ENCODE data around the gene SCCPDH. TPM values are rescaled to one million over a fixed set of nuclear protein-coding genes. Genes with fewer than 3 reads are reported as not detected.

The SCCPDH gene
- total and polyA plus RNA-seq, 2 of the 13 experiments (the other 11 are each of a cell fraction or from before 2014, with no cell fraction given): 36.7 to 62.3 TPM

GRCh38 chr1:246801241-246802020 is 77.2 kb downstream of the SCCPDH start (continued):
- TF ChIP-seq GATAD2A (CRISPR knock-in tag; IDR thresholded peaks at IDR 0.05): peak; percentile 60
- no peak for TF ChIP-seq ZXDC (CRISPR knock-in tag; IDR thresholded peaks at IDR 0.05)
- no peak for TF ChIP-seq BRCA1 (CRISPR knock-in tag; IDR thresholded peaks at IDR 0.05)
- peak in 1 of 2 experiments; percentile 55; a peak in 1 of 4 replicates for TF ChIP-seq EP300 (IDR thresholded peaks at IDR 0.05; ENCODE audit: low read depth in 2 of 2, low read length in 2 of 2)
- no peak for TF ChIP-seq EP300 (CRISPR knock-in tag; IDR thresholded peaks at IDR 0.05; ENCODE audit: borderline replicate concordance)
- TF ChIP-seq RXRB (CRISPR knock-in tag; IDR thresholded peaks at IDR 0.05; ENCODE audit: borderline replicate concordance): 0 out of 2 replicates have a peak, but pooled peaks have one; percentile 16
- TF ChIP-seq, protein P1, sequence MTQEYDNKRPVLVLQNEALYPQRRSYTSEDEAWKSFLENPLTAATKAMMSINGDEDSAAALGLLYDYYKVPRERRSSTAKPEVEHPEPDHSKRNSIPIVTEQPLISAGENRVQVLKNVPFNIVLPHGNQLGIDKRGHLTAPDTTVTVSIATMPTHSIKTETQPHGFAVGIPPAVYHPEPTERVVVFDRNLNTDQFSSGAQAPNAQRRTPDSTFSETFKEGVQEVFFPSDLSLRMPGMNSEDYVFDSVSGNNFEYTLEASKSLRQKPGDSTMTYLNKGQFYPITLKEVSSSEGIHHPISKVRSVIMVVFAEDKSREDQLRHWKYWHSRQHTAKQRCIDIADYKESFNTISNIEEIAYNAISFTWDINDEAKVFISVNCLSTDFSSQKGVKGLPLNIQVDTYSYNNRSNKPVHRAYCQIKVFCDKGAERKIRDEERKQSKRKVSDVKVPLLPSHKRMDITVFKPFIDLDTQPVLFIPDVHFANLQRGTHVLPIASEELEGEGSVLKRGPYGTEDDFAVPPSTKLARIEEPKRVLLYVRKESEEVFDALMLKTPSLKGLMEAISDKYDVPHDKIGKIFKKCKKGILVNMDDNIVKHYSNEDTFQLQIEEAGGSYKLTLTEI (CRISPR knock-in tag; conservative IDR thresholded peaks at IDR 0.05): no peak
- TF ChIP-seq SRSF4 (IDR thresholded peaks at IDR 0.05; ENCODE audit: low read depth, low read length, poor library complexity, severe bottlenecking): no peak
- TF ChIP-seq, protein P2, sequence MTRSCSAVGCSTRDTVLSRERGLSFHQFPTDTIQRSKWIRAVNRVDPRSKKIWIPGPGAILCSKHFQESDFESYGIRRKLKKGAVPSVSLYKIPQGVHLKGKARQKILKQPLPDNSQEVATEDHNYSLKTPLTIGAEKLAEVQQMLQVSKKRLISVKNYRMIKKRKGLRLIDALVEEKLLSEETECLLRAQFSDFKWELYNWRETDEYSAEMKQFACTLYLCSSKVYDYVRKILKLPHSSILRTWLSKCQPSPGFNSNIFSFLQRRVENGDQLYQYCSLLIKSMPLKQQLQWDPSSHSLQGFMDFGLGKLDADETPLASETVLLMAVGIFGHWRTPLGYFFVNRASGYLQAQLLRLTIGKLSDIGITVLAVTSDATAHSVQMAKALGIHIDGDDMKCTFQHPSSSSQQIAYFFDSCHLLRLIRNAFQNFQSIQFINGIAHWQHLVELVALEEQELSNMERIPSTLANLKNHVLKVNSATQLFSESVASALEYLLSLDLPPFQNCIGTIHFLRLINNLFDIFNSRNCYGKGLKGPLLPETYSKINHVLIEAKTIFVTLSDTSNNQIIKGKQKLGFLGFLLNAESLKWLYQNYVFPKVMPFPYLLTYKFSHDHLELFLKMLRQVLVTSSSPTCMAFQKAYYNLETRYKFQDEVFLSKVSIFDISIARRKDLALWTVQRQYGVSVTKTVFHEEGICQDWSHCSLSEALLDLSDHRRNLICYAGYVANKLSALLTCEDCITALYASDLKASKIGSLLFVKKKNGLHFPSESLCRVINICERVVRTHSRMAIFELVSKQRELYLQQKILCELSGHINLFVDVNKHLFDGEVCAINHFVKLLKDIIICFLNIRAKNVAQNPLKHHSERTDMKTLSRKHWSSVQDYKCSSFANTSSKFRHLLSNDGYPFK (CRISPR knock-in tag; IDR thresholded peaks at IDR 0.05; ENCODE audit: borderline replicate concordance): no peak
- TF ChIP-seq TBX2 (CRISPR knock-in tag; IDR thresholded peaks at IDR 0.05; ENCODE audit: borderline replicate concordance): peak; percentile 60; the same call in 1 of the 2 replicates
- TF ChIP-seq, protein P3, sequence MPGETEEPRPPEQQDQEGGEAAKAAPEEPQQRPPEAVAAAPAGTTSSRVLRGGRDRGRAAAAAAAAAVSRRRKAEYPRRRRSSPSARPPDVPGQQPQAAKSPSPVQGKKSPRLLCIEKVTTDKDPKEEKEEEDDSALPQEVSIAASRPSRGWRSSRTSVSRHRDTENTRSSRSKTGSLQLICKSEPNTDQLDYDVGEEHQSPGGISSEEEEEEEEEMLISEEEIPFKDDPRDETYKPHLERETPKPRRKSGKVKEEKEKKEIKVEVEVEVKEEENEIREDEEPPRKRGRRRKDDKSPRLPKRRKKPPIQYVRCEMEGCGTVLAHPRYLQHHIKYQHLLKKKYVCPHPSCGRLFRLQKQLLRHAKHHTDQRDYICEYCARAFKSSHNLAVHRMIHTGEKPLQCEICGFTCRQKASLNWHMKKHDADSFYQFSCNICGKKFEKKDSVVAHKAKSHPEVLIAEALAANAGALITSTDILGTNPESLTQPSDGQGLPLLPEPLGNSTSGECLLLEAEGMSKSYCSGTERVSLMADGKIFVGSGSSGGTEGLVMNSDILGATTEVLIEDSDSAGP (CRISPR knock-in tag; IDR thresholded peaks at IDR 0.05; ENCODE audit: borderline replicate concordance): no peak
- TF ChIP-seq, protein P4, sequence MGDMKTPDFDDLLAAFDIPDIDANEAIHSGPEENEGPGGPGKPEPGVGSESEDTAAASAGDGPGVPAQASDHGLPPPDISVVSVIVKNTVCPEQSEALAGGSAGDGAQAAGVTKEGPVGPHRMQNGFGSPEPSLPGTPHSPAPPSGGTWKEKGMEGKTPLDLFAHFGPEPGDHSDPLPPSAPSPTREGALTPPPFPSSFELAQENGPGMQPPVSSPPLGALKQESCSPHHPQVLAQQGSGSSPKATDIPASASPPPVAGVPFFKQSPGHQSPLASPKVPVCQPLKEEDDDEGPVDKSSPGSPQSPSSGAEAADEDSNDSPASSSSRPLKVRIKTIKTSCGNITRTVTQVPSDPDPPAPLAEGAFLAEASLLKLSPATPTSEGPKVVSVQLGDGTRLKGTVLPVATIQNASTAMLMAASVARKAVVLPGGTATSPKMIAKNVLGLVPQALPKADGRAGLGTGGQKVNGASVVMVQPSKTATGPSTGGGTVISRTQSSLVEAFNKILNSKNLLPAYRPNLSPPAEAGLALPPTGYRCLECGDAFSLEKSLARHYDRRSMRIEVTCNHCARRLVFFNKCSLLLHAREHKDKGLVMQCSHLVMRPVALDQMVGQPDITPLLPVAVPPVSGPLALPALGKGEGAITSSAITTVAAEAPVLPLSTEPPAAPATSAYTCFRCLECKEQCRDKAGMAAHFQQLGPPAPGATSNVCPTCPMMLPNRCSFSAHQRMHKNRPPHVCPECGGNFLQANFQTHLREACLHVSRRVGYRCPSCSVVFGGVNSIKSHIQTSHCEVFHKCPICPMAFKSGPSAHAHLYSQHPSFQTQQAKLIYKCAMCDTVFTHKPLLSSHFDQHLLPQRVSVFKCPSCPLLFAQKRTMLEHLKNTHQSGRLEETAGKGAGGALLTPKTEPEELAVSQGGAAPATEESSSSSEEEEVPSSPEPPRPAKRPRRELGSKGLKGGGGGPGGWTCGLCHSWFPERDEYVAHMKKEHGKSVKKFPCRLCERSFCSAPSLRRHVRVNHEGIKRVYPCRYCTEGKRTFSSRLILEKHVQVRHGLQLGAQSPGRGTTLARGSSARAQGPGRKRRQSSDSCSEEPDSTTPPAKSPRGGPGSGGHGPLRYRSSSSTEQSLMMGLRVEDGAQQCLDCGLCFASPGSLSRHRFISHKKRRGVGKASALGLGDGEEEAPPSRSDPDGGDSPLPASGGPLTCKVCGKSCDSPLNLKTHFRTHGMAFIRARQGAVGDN (CRISPR knock-in tag; IDR thresholded peaks at IDR 0.05): no peak
- no peak for TF ChIP-seq ZNF746 (CRISPR knock-in tag; IDR thresholded peaks at IDR 0.05)

All from HepG2 (cell line).